ENCODE results near the gene WDR17. TPM values are rescaled to one million over a fixed set of nuclear protein-coding genes. Genes with fewer than 3 reads are reported as not detected.

The WDR17 gene
- total RNA-seq, 4 donors from 2014 or later, result 0.11 to 2.4 (median 1.3) TPM; not detected in 1

- H3K4me1 ChIP-seq, result no peaks in the 10 kb centered on the region
- 75 to 76% methylated on average over 2 of the region's 2 CpGs for WGBS, 2 donors
- intact Hi-C loops (cut with DNase I), result no loop called here
- H3K4me3 ChIP-seq, result no peak overlapping the region
- TF ChIP-seq POLR2A (IDR thresholded peaks at IDR 0.05), result no peak
- no peak for TF ChIP-seq CTCF (IDR thresholded peaks at IDR 0.05)
- H3K27me3 ChIP-seq, result no peaks in the 10 kb centered on the region
- no peak for DNase-seq
- no peaks in the 10 kb centered on the region for H3K36me3 ChIP-seq
- H3K9me3 ChIP-seq, result no peaks in the 10 kb centered on the region
- H3K27ac ChIP-seq, result no peak overlapping the region
These were observed 151.9 kb downstream of the WDR17 start for GRCh38 chr4:176217510-176217909.

GRCh38 chr4:176222149-176222548, 156.5 kb downstream of the WDR17 start:
- 53 to 68% methylated on average over 5 of the region's 5 CpGs for WGBS, 2 donors
- TF ChIP-seq POLR2A (IDR thresholded peaks at IDR 0.05), result no peak
- TF ChIP-seq CTCF (IDR thresholded peaks at IDR 0.05), result no peak
- Histone ChIP-seq H3K4me1 (no peaks in the 10 kb centered on the region), H3K36me3 (no peaks in the 10 kb centered on the region), H3K4me3 (no peak overlapping the region), H3K9me3 (no peaks in the 10 kb centered on the region), H3K27ac (no peak overlapping the region), H3K27me3 (no peaks in the 10 kb centered on the region)
- intact Hi-C loops (cut with DNase I), result no loop called here
- DNase-seq, result no peak

GRCh38 chr4:176223561-176223960, 157.9 kb downstream of the WDR17 start:
- no peaks in the 10 kb centered on the region for H3K9me3 ChIP-seq
- WGBS, 2 donors, result 62 to 70% methylated on average over 2 of the region's 2 CpGs
- H3K4me1 ChIP-seq, result no peaks in the 10 kb centered on the region
- H3K4me3 ChIP-seq, result no peak overlapping the region
- no peaks in the 10 kb centered on the region for H3K27me3 ChIP-seq
- no peak for TF ChIP-seq POLR2A (IDR thresholded peaks at IDR 0.05)
- no peak for TF ChIP-seq CTCF (IDR thresholded peaks at IDR 0.05)
- no peaks in the 10 kb centered on the region for H3K36me3 ChIP-seq
- no peak overlapping the region for H3K27ac ChIP-seq
- intact Hi-C loops (cut with DNase I), result no loop called here
- no peak for DNase-seq

GRCh38 chr4:176226736-176227135, 161.1 kb downstream of the WDR17 start:
- Histone ChIP-seq H3K27ac (no peak overlapping the region), H3K9me3 (no peaks in the 10 kb centered on the region), H3K36me3 (no peaks in the 10 kb centered on the region), H3K27me3 (no peaks in the 10 kb centered on the region), H3K4me3 (no peak overlapping the region), H3K4me1 (no peaks in the 10 kb centered on the region)
- intact Hi-C loops (cut with DNase I), result no loop called here
- 53 to 85% methylated on average over 5 of the region's 5 CpGs for WGBS, 2 donors
- DNase-seq, result no peak
- no peak for TF ChIP-seq POLR2A (IDR thresholded peaks at IDR 0.05)
- TF ChIP-seq CTCF (IDR thresholded peaks at IDR 0.05), result no peak

- intact Hi-C loops (cut with DNase I), result no loop called here
- H3K4me1 ChIP-seq, result no peaks in the 10 kb centered on the region
- no peak overlapping the region for H3K27ac ChIP-seq
- no peaks in the 10 kb centered on the region for H3K36me3 ChIP-seq
- DNase-seq, result no peak
- TF ChIP-seq CTCF (IDR thresholded peaks at IDR 0.05) (no peak), POLR2A (IDR thresholded peaks at IDR 0.05) (no peak)
- 24 to 38% methylated on average over 4 of the region's 4 CpGs for WGBS, 2 donors
- H3K9me3 ChIP-seq, result no peaks in the 10 kb centered on the region
- no peak overlapping the region for H3K4me3 ChIP-seq
- no peaks in the 10 kb centered on the region for H3K27me3 ChIP-seq
These were observed 164.0 kb downstream of the WDR17 start for GRCh38 chr4:176229645-176230044.

Small RNAs within 50 kb of the gene (small RNA-seq; reads per million reads assigned to genes)
- gene RF00432, result 0 reads per million in 4 donors

Other genes starting within 250 kb of the WDR17 start
- not detected for gene SPATA4, start 129.7 kb downstream of the WDR17 start, total RNA-seq
- gene ASB5, start 203.4 kb downstream of the WDR17 start, total RNA-seq, result 1 to 10 TPM in 1 of 4 donors, under 1 TPM in 3; 0.13 to 4.0 (median 0.24) TPM